Measurements from ENCODE around the gene ERCC2. TPM values are rescaled to one million over a fixed set of nuclear protein-coding genes. Genes with fewer than 3 reads are reported as not detected.

ERCC2 gene
- total RNA-seq, 1 donor from 2014 or later: 14.3 TPM

- FAIRE-seq (no peak), DNase-seq (ENCODE audit: low spot score in 2 of 2) (no peak)
Measured at GRCh38 chr19:45356760-45357444, 13.5 kb downstream of the ERCC2 start.

- no peak for DNase-seq (ENCODE audit: low spot score in 2 of 2)
Measured at GRCh38 chr19:45355910-45356309, 14.5 kb downstream of the ERCC2 start.

GRCh38 chr19:45355402-45355801 is 15.0 kb downstream of the ERCC2 start:
- no peak for FAIRE-seq
- DNase-seq (ENCODE audit: low spot score in 2 of 2): no peak

More at GRCh38 chr19:45355910-45356309, 14.5 kb downstream of the ERCC2 start:
- no peak for FAIRE-seq

- FAIRE-seq (no peak), DNase-seq (ENCODE audit: low spot score in 2 of 2) (no peak)
Measured at GRCh38 chr19:45354241-45354842, 16.0 kb downstream of the ERCC2 start.

- no peak for FAIRE-seq
- no peak for DNase-seq (ENCODE audit: low spot score in 2 of 2)
Measured at GRCh38 chr19:45352914-45353796, 17.2 kb downstream of the ERCC2 start.

GRCh38 chr19:45352471-45352870 is 17.9 kb downstream of the ERCC2 start:
- FAIRE-seq: no peak
- DNase-seq (ENCODE audit: low spot score in 2 of 2): no peak

GRCh38 chr19:45352062-45352461 is 18.3 kb downstream of the ERCC2 start:
- FAIRE-seq (no peak), DNase-seq (ENCODE audit: low spot score in 2 of 2) (no peak)

GRCh38 chr19:45351401-45351952 is 18.9 kb downstream of the ERCC2 start:
- FAIRE-seq (no peak), DNase-seq (ENCODE audit: low spot score in 2 of 2) (no peak)

GRCh38 chr19:45350477-45351058 is 19.8 kb downstream of the ERCC2 start:
- DNase-seq (ENCODE audit: low spot score in 2 of 2) (no peak), FAIRE-seq (no peak)

GRCh38 chr19:45349430-45349941 is 20.9 kb downstream of the ERCC2 start:
- no peak for FAIRE-seq
- DNase-seq (ENCODE audit: low spot score in 2 of 2): no peak

GRCh38 chr19:45349126-45349415 is 21.3 kb downstream of the ERCC2 start:
- DNase-seq (ENCODE audit: low spot score in 2 of 2) (no peak), FAIRE-seq (no peak)

GRCh38 chr19:45348367-45349125 is 21.8 kb downstream of the ERCC2 start:
- FAIRE-seq: no peak
- no peak for DNase-seq (ENCODE audit: low spot score in 2 of 2)

GRCh38 chr19:45347570-45348366 is 22.6 kb downstream of the ERCC2 start:
- DNase-seq (ENCODE audit: low spot score in 2 of 2): no peak
- FAIRE-seq: no peak

- no peak for DNase-seq (ENCODE audit: low spot score in 2 of 2)
- FAIRE-seq: no peak
Measured at GRCh38 chr19:45346449-45346848, 23.9 kb downstream of the ERCC2 start.

- FAIRE-seq: no peak
- DNase-seq (ENCODE audit: low spot score in 2 of 2): no peak
Measured at GRCh38 chr19:45345506-45345860, 24.9 kb downstream of the ERCC2 start.

GRCh38 chr19:45344621-45345505 is 25.5 kb downstream of the ERCC2 start:
- FAIRE-seq: no peak

GRCh38 chr19:45342911-45343310 is 27.5 kb downstream of the ERCC2 start:
- DNase-seq (ENCODE audit: low spot score in 2 of 2) (no peak), FAIRE-seq (no peak)

More at GRCh38 chr19:45344621-45345505, 25.5 kb downstream of the ERCC2 start:
- no peak for DNase-seq (ENCODE audit: low spot score in 2 of 2)

GRCh38 chr19:45340899-45341453 is 29.4 kb downstream of the ERCC2 start:
- no peak for DNase-seq (ENCODE audit: low spot score in 2 of 2)
- no peak for FAIRE-seq
